GM21825 (cell line): ENCODE measurements around the gene HACD3.
"Not testable (repeated sequence)": the region's sequence is repeated elsewhere in the genome, so short reads cannot be mapped to it uniquely, and the experiment has no call there.

Experiments used
- ATAC-seq: cut with Tn5 transposase; IDR thresholded peaks from one replicate; pipeline ENCODE4 v1.9.1; 2021; ENCODE audit warnings: mild to moderate bottlenecking, moderate library complexity; ENCODE audit not compliant: unreplicated experiment

The HACD3 gene

DNA sequence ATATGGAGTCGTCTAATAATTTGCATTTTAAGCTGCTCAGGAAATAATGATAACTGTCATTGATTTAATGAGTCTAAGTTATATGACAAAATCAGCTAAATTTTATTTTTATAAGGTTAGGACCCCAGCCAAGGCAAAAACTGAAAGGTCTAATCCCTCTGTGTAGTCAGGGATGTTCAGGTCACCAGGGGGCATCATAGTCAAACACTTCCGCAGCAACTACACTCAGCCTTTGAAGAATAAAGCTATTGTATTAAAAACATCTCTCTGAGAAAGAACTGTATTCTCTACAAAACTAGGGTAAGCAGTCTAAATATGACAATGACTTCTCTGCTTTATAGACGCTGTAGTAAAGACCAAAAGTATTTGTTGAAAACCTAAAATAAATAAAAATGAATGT lies 65.7 kb downstream of the HACD3 start:
- no peak for ATAC-seq

DNA sequence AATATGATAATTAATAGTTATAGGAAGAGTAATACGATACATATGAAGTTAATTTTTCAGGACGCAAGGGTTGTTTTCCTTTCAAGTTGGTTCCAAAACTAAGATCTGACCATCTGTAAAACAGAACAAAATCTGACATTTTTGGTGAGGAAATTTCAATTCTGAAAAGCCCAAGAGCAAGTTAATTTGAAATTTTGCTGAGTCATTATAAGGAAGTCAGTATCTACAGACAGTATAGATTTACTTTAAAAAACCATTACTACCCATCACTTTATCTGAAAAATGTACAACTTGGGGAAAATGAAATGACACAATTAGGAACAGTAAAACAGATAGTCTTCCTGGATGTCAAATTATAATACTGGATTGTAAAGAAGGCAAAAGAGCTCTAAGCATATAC lies 68.2 kb downstream of the HACD3 start:
- no peak for ATAC-seq

DNA sequence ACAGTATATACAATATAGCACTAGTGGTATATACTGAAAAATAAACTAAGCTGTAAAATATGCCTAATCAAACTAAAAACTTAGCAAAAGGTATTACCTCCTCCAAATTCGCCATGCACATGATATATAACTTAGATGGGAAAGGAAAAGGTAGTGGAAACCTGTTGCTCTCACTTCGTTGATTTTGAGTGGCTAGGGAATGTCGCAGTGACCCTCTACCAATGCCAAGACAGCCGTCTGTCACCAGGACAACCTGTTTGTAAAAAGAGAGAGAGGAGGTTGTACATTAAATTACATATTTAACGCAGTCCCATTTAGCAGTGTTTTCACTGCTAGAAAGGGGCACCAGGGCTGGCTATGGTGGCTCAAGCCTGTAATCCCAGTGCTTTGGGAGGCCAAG lies 69.4 kb downstream of the HACD3 start:
- ATAC-seq, result no peak

DNA sequence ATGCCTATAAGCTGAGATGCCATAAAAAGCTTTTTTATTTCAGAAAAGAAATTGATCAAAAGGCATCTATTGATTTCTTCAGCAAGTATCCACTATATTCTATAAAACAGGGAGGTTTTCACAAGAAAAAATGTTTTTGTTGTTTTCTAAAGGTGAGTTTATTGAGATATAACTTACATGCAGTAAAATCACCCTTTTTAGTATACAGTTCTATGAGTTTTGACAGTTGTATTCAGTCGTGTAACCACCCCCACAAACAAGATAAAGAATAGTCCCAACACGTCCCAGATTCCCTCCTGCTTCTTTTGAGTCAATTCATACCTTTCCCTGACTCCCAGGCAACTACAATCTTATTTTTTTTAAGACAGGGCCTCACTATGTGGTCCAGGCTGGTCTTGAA lies 72.9 kb downstream of the HACD3 start:
- ATAC-seq, result no peak

DNA sequence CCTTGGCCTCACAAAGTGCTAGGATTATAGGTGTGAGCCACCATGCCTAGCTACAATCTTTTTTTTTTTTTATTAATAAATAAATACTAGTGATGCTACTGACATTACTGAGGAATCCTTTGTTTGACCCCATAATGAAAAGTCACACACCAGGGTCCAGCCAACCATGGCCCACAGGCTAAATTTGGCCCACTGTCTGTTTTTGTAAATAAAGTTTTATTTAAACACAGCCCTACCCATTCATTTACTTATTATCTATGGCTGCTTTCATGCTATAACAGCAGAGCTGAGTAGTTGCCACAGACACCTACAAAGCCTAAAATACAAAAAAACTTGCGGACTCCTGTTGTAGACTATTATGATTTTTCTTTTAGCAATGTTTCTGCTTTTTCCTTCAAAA lies 73.3 kb downstream of the HACD3 start:
- ATAC-seq, result no peak

DNA sequence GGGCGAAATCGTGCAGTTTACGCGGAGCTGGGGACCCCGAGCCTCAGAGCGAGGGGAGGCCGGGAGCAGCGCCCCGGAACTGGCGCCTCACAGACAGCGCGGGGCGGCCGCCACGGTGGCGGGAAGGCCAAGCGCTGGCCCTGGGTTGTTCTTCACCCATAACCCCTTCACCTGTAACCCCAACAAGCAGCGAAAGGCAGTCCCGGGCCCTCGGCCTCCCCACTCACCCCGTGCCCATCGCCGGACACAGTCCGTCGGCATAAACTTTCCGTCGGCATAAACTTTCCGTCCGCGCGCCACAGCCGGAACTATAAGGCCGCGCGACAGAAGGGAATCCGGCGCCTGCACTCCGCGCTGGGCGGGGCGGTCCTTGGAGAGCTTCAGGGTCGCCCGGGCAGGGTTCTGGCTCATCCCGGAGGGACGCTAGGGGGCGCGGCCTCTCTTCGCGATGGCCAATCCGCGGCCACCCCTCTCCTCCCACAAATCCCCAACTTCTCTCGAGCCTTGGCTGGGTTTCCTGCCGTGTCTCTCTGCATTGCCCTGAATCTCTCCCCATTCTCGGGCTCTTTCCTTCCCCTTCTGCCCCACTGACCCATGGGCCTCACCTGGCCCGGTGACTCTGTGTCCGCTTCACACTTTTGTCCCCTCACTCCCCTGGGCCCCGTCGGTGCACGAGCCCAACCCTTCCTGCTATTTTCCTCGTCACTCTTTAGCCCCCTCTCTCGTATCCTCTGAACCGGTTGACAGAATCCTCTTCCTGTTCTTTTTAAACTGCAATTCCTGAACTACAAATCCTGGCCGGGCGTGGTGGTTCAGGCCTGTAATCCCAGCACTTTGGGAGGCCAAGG lies 80.8 kb downstream of the HACD3 start, which contains the start of gene INTS14:
INTS14 (minus strand) TSS at position 261 of the 848 bp plus-strand sequence. CDS start 3,751 bp downstream, outside the sequence.
- ATAC-seq, result peak; percentile 93

DNA sequence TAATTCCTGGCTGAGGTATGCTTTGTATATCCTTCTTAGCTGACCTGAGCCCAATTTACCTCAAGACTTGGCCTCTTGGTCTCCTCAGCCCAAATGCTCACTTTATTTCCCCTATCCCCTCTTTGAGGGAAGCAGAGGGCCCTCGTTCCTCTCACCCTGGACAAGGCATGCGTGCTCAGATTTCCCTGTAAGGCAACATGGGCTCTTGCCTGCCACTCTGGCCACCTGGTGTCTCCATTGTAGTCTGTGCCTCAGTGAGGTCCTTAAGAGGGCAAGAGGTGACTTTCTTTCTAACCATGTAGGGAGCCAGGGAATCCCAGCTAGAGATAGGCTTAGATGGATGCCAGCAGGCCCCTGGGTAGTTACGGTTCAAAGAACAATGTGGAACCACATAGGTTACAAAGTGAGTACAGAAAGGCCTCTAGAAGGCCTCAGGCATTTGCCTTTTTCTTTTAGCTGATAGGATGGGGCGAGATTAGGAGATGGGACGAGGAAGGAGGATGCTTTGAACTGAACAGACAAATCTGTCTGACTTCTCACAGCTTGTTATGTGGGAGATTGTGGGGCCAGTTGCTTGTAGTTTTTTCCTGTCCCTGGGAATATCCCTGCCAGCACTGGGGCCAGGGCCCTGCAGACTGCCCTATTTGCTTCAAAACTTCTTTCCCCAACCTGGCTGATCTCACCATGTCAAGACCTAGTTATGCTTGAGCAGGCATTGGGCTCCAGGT lies 81.8 kb downstream of the HACD3 start:
- ATAC-seq, result no peak

DNA sequence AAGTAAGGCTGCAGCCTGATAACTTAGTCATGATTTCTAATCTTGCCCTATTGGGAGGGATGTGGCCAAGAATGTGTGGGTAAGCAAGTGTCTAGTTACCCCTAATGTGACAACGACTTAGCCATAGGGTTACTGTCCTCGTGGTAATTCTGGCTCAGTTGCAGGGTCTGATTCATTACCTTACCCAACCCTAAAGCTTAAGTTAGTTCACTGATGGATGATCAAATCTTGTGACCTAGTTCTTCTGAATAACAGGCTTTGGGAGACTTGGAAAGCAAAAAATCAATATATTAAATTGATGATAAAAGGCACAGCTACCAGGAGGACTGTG lies 82.3 kb downstream of the HACD3 start:
- ATAC-seq, result no peak

DNA sequence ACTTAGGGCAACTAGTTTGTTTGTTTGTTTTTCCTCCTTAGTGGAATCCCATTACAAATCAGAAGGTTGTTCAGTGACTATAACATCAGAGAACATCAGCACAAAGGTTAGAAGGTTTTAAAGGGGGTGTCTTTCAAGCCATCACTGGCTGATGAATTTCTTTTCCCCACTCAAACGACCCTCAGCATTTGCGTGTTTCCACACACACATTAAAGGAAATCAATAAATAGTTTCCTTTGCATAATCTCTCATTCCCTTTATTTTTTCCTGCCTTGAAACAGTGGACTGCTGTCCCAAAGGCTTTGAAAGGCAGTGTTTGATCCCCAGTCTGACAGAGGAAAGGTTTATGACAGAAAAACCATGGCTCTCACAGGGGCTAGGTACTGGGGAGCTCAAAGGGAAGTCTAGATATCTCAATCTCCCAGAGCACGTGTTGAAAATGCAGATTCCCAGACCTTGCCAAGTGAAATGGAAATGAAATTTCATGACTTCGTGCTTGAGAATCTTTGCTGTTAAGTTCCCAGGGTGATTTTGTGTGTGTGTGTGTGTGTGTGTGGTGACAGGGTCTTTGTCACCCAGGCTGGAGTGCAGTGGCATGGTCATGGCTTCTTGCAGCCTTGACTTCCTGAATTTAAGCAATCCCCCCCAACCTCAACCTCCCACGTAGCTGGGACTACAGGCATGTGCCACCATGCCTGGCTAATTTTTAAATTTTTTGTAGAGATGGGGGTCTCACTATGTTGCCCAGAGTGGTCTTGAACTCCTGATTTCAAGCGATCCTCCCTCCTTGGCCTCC lies 82.9 kb downstream of the HACD3 start:
- no peak for ATAC-seq

DNA sequence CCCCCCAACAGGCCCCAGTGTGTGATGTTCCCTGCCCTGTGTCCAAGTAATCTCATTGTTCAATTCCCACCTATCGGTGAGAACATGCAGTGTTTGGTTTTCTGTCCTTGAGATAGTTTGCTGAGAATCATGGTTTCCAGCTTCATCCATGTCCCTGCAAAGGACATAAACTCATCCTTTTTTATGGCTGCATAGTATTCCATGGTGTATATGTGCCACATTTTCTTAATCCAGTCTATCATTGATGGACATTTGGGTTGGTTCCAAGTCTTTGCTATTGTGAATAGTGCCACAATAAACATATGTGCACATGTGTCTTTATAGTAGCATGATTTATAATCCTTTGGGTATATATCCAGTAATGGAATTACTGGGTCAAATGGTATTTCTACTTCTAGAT lies 85.6 kb downstream of the HACD3 start:
- not testable (repeated sequence) for ATAC-seq

DNA sequence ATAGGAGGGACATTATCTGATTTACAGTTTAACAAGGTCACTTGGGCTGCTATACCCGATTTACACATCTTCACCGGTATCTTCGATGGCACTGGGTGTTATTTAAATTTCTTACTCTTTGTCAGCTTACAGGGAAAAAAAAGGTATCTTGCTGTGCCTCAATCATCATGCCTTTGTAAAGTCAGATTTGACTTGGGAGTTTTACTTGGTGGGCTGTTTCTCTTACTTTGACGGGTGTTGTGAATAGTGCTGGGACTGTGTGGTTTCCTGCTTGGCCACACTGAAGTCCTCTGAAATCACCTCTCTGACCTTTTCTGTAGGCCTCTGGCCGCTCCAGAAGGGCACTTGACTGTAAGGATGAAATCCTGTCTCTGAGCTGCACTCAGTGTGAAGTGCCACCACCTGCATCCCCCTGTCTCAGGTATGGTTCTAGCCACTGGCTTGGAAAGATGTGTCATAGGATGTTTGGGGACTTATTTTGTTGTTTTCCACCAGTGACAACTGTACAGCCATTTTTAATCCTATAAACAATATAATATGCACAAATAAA lies 88.4 kb downstream of the HACD3 start:
- no peak for ATAC-seq

DNA sequence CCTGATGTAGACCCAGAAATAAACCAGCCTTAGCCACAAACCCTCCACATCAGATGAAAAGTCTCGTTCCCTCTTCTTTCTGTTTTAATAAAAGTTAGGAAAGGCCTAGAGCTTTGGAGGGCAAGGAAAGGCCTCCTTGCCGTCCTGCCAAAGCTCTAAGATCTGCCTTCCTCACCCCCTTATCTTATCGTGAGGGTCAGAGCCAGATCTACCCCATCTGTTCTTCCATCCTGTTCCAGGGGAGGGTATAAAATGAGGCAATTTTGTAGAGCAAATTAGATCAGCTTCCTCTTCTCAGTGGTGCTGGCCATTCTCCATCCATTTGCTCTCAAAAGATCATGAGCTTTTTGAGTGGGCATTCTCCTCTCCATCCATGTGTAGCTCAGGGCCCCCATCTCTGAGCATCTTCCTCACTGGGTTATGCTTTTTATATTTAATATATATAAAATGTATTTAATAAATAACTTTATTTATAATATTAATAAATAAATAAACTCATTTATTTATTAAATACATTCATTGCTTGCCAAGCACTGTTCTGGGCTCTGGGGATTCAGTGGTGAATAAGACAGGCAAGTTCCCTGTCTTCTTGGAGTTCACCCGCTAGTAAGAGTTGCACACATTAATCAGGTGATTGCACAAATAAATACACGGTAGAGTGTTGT lies 89.5 kb downstream of the HACD3 start:
- ATAC-seq, result no peak

DNA sequence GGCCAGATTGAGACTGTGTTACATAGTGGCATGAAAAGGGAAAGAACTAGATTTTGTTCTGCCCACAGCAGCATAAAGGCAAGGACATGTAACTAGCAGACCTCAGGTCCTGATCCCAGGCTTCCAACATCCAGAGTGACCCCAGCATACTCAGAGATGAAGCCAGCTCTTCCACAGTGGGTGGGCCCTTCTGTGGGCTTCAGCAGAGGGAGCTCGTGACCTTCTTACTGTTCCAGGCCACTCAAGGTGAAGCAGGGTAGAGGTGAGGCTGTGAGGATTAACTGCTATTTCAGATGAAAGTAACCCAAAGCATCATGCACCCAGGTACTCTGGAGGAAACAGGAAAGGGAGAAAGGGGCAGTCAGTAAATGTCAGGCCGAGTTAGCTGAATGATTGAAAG lies 90.6 kb downstream of the HACD3 start:
- no peak for ATAC-seq

DNA sequence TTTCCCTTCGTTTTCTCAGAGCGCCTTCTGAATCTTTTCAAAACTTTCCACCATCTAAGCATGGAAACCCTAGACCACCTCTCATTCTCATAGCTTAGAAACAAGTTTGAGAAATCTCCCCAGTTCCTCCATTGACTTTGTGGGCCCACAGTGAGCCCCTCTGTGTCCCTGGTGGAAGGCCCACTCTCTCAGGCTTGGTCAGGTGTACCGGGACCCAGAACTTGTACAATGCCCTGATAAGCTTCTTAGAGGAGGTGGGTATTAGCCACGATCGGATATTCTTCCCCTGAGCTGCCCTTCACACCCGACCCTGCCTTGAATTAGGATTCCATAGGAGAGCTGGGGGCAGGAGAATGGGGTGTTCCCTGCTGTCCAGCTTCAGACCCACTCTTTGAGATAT lies 91.4 kb downstream of the HACD3 start, which contains the start of gene SLC24A1:
SLC24A1 (plus strand) TSS at position 301 of the 400 bp plus-strand sequence. CDS start 2,143 bp downstream, outside the sequence.
- ATAC-seq, result no peak

DNA sequence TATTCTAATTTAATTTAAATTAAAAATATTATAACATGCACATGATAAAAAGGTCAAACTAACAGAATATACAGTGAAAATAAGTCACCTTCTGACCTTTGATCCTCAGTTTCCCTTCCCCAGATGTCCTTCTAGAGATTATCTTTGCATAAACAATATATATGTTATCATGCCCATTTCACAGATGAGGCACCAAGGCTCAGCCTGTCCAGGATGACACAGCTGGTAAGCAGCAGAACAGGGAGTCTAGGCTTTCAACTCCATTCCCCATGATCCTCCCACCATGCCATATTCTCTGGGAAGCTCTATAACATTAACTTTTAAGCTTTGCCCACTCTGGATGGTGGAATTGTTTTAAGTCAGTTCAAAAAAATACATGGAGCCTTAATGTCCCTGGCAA lies 92.8 kb downstream of the HACD3 start:
- no peak for ATAC-seq

DNA sequence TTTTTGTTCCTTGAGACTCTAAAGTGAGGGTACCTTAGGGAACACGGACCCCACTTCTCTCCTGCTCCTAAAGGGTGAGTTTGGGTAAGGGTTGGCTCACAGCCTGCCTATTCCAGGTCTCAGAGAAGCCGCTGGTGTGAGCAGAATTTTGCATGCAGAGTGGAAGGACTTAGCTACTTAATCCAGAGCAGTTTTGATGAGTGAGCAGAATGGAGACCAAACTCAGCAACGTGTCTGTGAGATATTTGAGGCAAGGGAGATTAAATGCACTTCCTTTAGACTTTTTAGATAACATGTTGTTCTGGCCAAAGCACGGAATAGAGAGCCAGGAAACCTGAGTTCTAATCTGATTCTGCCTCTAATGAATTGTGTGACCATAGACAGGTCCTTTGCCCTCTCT lies 96.6 kb downstream of the HACD3 start:
- ATAC-seq, result no peak
